22Rv1 (cell line): ENCODE results near the gene LHX2.

Source experiments
- CTCF ChIP-seq: fragments of 450-650 bp; IDR thresholded peaks from 2 replicates; pipeline ENCODE4 v1.5.1; 2017; ENCODE audit warnings: mild to moderate bottlenecking
- ZFX ChIP-seq: fragments of 450-650 bp; IDR thresholded peaks from 2 replicates; pipeline ENCODE4 v1.6.1; 2017; ENCODE audit warnings: antibody characterized with exemption, borderline replicate concordance

DNA sequence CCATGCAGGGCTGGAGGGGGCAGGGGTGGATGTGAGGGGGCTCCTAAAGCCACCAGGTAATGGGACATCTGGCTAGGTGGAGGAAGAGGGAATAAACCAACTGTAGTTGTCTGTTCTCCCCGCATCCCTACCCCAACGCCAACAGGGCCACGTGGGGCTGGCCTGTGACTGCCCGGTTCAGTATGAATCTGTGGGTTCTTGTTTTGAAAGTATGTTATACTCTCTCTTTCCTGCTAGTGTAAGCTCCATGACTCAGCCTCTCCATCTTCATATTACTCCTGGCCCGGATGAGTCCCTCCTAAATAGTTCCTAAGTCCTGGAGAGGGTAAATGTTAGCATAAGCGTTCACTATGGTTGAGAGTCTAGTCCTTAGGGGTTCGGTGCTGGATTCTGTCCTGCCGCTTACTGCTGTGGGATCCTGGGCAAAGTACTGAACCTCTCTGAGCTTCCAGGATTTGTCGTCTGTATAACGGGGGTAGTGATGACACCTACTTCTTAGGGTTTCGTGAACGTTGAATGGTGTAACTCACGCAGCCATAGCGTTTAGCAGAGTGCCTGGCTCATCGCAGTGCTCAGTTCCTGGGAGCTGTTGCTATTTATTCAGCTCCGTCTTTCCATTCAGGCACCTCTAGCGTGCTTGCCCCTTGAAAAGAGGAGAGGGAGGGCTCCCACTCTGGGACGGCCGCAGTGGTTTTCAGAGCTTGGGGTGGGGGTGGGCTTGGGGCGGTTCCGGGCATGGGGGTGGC, 28.8 kb downstream of the LHX2 start:
- TF ChIP-seq CTCF, result no peak
- TF ChIP-seq ZFX, result no peak
